Measurements from ENCODE around the gene SERPINE3.
A peak's percentile ranks its signal among the peaks of the same experiment; 100 is the strongest.

Gene SERPINE3

GRCh38 chr13:51385114-51385513 lies 45.6 kb downstream of the SERPINE3 start:
- Mint-ChIP-seq H3K36me3 (ENCODE audit: insufficient read depth) (peaks cover 15% of the 10 kb centered on the region), H3K4me1 (peaks cover 15% of the 10 kb centered on the region), H3K4me3 (no peak overlapping the region), H3K9me3 (no peaks in the 10 kb centered on the region), H3K27me3 (no peaks in the 10 kb centered on the region), H3K27ac (ENCODE audit: low read depth) (no peak overlapping the region)
- ATAC-seq (replicated peaks; ENCODE audit: extremely low read depth, poor library complexity, severe bottlenecking) (no peak), DNase-seq (ENCODE audit: low spot score in 2 of 2) (no peak)

- no peak overlapping the region for H3K4me3 Mint-ChIP-seq
- H3K9me3 Mint-ChIP-seq, result no peaks in the 10 kb centered on the region
- H3K4me1 Mint-ChIP-seq, result peaks cover 47% of the 10 kb centered on the region
- H3K27ac Mint-ChIP-seq (ENCODE audit: low read depth), result no peak overlapping the region
- H3K36me3 Mint-ChIP-seq (ENCODE audit: insufficient read depth), result peaks cover 5% of the 10 kb centered on the region
- ATAC-seq (replicated peaks; ENCODE audit: extremely low read depth, poor library complexity, severe bottlenecking) (no peak), DNase-seq (ENCODE audit: low spot score in 2 of 2) (no peak)
- H3K27me3 Mint-ChIP-seq, result no peaks in the 10 kb centered on the region
Measured at GRCh38 chr13:51394724-51395123, 55.2 kb downstream of the SERPINE3 start.

- DNase-seq (ENCODE audit: low spot score in 2 of 2) (no peak), ATAC-seq (replicated peaks; ENCODE audit: extremely low read depth, poor library complexity, severe bottlenecking) (no peak)
- H3K4me1 Mint-ChIP-seq, result peaks cover 60% of the 10 kb centered on the region
- H3K36me3 Mint-ChIP-seq (ENCODE audit: insufficient read depth), result peaks cover 6% of the 10 kb centered on the region
- H3K4me3 Mint-ChIP-seq, result no peak overlapping the region
- H3K9me3 Mint-ChIP-seq, result no peaks in the 10 kb centered on the region
- H3K27ac Mint-ChIP-seq (ENCODE audit: low read depth), result peak overlapping the region; percentile 42
- no peaks in the 10 kb centered on the region for H3K27me3 Mint-ChIP-seq
Measured at GRCh38 chr13:51396352-51396751, 56.9 kb downstream of the SERPINE3 start.

GRCh38 chr13:51397262-51397941 lies 57.9 kb downstream of the SERPINE3 start:
- no peaks in the 10 kb centered on the region for H3K27me3 Mint-ChIP-seq
- peaks cover 59% of the 10 kb centered on the region for H3K4me1 Mint-ChIP-seq
- no peak for DNase-seq (ENCODE audit: low spot score in 2 of 2)
- peaks cover 5% of the 10 kb centered on the region for H3K36me3 Mint-ChIP-seq (ENCODE audit: insufficient read depth)
- no peak overlapping the region for H3K4me3 Mint-ChIP-seq
- H3K27ac Mint-ChIP-seq (ENCODE audit: low read depth), result no peak overlapping the region
- ATAC-seq (replicated peaks; ENCODE audit: extremely low read depth, poor library complexity, severe bottlenecking), result no peak
- H3K9me3 Mint-ChIP-seq, result no peaks in the 10 kb centered on the region

- H3K36me3 Mint-ChIP-seq (ENCODE audit: insufficient read depth), result peaks cover 1% of the 10 kb centered on the region
- no peaks in the 10 kb centered on the region for H3K9me3 Mint-ChIP-seq
- peaks cover 63% of the 10 kb centered on the region for H3K4me1 Mint-ChIP-seq
- no peak for DNase-seq (ENCODE audit: low spot score in 2 of 2)
- no peak overlapping the region for H3K4me3 Mint-ChIP-seq
- peak overlapping the region; percentile 15 for H3K27ac Mint-ChIP-seq (ENCODE audit: low read depth)
- no peak for ATAC-seq (replicated peaks; ENCODE audit: extremely low read depth, poor library complexity, severe bottlenecking)
- H3K27me3 Mint-ChIP-seq, result no peaks in the 10 kb centered on the region
Measured at GRCh38 chr13:51405176-51405575, 65.7 kb downstream of the SERPINE3 start.

GRCh38 chr13:51412431-51412830 lies 72.9 kb downstream of the SERPINE3 start:
- Mint-ChIP-seq H3K4me1 (peaks cover 54% of the 10 kb centered on the region), H3K27ac (ENCODE audit: low read depth) (no peak overlapping the region), H3K9me3 (peaks cover 8% of the 10 kb centered on the region), H3K27me3 (no peaks in the 10 kb centered on the region), H3K4me3 (no peak overlapping the region), H3K36me3 (ENCODE audit: insufficient read depth) (peaks cover 9% of the 10 kb centered on the region)
- ATAC-seq (replicated peaks; ENCODE audit: extremely low read depth, poor library complexity, severe bottlenecking), result no peak
- no peak for DNase-seq (ENCODE audit: low spot score in 2 of 2)
